MM.1S (cell line): ENCODE measurements around the gene ABHD16B.

Experiments used
- DNase-seq: peaks from one replicate; pipeline ENCODE4 v3.0.0-alpha.2; 2015
- H2AFZ ChIP-seq: fragments of 300-600 bp; sonication (generic); 2 replicates; pipeline ENCODE4 v1.6.0; 2016; ENCODE audit warnings: antibody characterized with exemption, low read length
- H3F3A ChIP-seq: fragments of 300-600 bp; sonication (generic); 2 replicates; pipeline ENCODE4 v1.6.1; 2016; ENCODE audit warnings: mild to moderate bottlenecking, antibody characterized with exemption, low read length, moderate library complexity, mixed read lengths; ENCODE audit not compliant: insufficient read depth
- H3K27ac ChIP-seq: fragments of 300-600 bp; sonication (generic); 2 replicates; pipeline ENCODE4 v1.5.1; 2016; ENCODE audit warnings: mild to moderate bottlenecking, low read length
- H3K27me3 ChIP-seq: fragments of 300-600 bp; sonication (generic); replicated peaks from 2 replicates; pipeline ENCODE4 v1.6.0; 2016; ENCODE audit warnings: low read length; ENCODE audit not compliant: insufficient read depth
- H3K36me3 ChIP-seq: fragments of 300-600 bp; sonication (generic); replicated peaks from 2 replicates; pipeline ENCODE4 v1.6.1; 2016; ENCODE audit warnings: mild to moderate bottlenecking, low read length, mixed read lengths; ENCODE audit not compliant: insufficient read depth
- H3K4me1 ChIP-seq: fragments of 300-600 bp; sonication (generic); 2 replicates; pipeline ENCODE4 v1.6.1; 2016; ENCODE audit warnings: low read length, mixed read lengths
- H3K4me2 ChIP-seq: fragments of 300-600 bp; sonication (generic); 2 replicates; pipeline ENCODE4 v1.6.0; 2016; ENCODE audit warnings: low read depth, low read length
- H3K4me3 ChIP-seq: fragments of 300-600 bp; sonication (generic); 2 replicates; pipeline ENCODE4 v1.5.1; 2016; ENCODE audit warnings: low read length, mixed read lengths
- H3K79me2 ChIP-seq: fragments of 300-600 bp; sonication (generic); 2 replicates; pipeline ENCODE4 v1.6.1; 2016; ENCODE audit warnings: mixed run types, low read length, mixed read lengths
- H3K9ac ChIP-seq: fragments of 300-600 bp; sonication (generic); 2 replicates; pipeline ENCODE4 v1.6.1; 2016; ENCODE audit warnings: low read length, mixed read lengths
- H3K9me2 ChIP-seq: fragments of 300-600 bp; sonication (generic); replicated peaks from 2 replicates; pipeline ENCODE4 v1.6.1; 2016; ENCODE audit warnings: mild to moderate bottlenecking, low read length, mixed read lengths; ENCODE audit not compliant: insufficient read depth
- H3K9me3 ChIP-seq: fragments of 300-600 bp; sonication (generic); replicated peaks from 2 replicates; pipeline ENCODE4 v1.6.1; 2016; ENCODE audit warnings: mild to moderate bottlenecking, low read length, mixed read lengths; ENCODE audit not compliant: insufficient read depth
- H4K20me1 ChIP-seq: fragments of 300-600 bp; sonication (generic); 2 replicates; pipeline ENCODE4 v1.6.1; 2016; ENCODE audit warnings: mild to moderate bottlenecking, low read length, moderate library complexity, mixed read lengths; ENCODE audit not compliant: insufficient read depth
- CTCF ChIP-seq: fragments of 300-600 bp; sonication (generic); IDR thresholded peaks from 2 replicates; pipeline ENCODE4 v1.5.1; 2016; ENCODE audit warnings: antibody characterized with exemption, low read length, mixed read lengths
- EZH2 ChIP-seq: fragments of 300-600 bp; sonication (generic); optimal IDR thresholded peaks from 2 replicates; pipeline ENCODE3; 2017; ENCODE audit warnings: low read depth, mild to moderate bottlenecking, antibody characterized with exemption, low read length, mixed read lengths
- EZH2phosphoT487 ChIP-seq: fragments of 300-600 bp; sonication (generic); IDR thresholded peaks from 2 replicates; pipeline ENCODE4 v1.6.1; 2018; ENCODE audit warnings: antibody characterized with exemption, low read length

ABHD16B gene

GRCh38 chr20:63823691-63824311, 37.5 kb upstream of the ABHD16B start:
- H3K4me1 ChIP-seq, result peaks cover 5% of the 10 kb centered on the region
- H3K9ac ChIP-seq, result no peak overlapping the region
- no peak overlapping the region for H3K27ac ChIP-seq
- no peak overlapping the region for H3K4me3 ChIP-seq
- no peak overlapping the region for H3K4me2 ChIP-seq
- H3K27me3 ChIP-seq, result peaks cover 75% of the 10 kb centered on the region
- no peaks in the 10 kb centered on the region for H3K36me3 ChIP-seq
- no peaks in the 10 kb centered on the region for H3F3A ChIP-seq
- DNase-seq, result no peak
- no peaks in the 10 kb centered on the region for H3K79me2 ChIP-seq
- H3K9me3 ChIP-seq, result no peaks in the 10 kb centered on the region
- H2AFZ ChIP-seq, result no peak overlapping the region
- no peak for TF ChIP-seq EZH2
- H3K9me2 ChIP-seq, result no peaks in the 10 kb centered on the region
- H4K20me1 ChIP-seq, result no peaks in the 10 kb centered on the region

- no peak for TF ChIP-seq EZH2
- TF ChIP-seq CTCF, result no peak
- TF ChIP-seq EZH2phosphoT487, result no peak
- Histone ChIP-seq H3F3A (no peaks in the 10 kb centered on the region), H3K27me3 (peaks cover 75% of the 10 kb centered on the region), H3K9me3 (no peaks in the 10 kb centered on the region), H3K4me3 (0 out of 2 replicates have a peak overlapping the region, but pooled peaks have one; percentile 2), H4K20me1 (no peaks in the 10 kb centered on the region), H3K27ac (no peak overlapping the region), H3K9me2 (no peaks in the 10 kb centered on the region), H3K4me1 (peaks cover 5% of the 10 kb centered on the region), H3K79me2 (no peaks in the 10 kb centered on the region), H3K36me3 (no peaks in the 10 kb centered on the region), H3K9ac (no peak overlapping the region), H3K4me2 (peak overlapping the region; percentile 62; the same call in 1 of the 2 replicates), H2AFZ (no peak overlapping the region)
- no peak for DNase-seq
These were observed 35.8 kb upstream of the ABHD16B start for GRCh38 chr20:63825331-63826118.

- Histone ChIP-seq H3K9me2 (no peaks in the 10 kb centered on the region), H2AFZ (no peak overlapping the region), H3F3A (no peaks in the 10 kb centered on the region), H3K79me2 (no peaks in the 10 kb centered on the region), H3K9me3 (no peaks in the 10 kb centered on the region), H3K4me2 (peak overlapping the region; percentile 62), H3K9ac (no peak overlapping the region), H3K27ac (no peak overlapping the region), H3K4me1 (peaks cover 5% of the 10 kb centered on the region), H3K4me3 (no peak overlapping the region), H3K36me3 (no peaks in the 10 kb centered on the region), H3K27me3 (peaks cover 68% of the 10 kb centered on the region), H4K20me1 (no peaks in the 10 kb centered on the region)
- DNase-seq, result no peak
- TF ChIP-seq EZH2, result no peak
- no peak for TF ChIP-seq CTCF
These were observed 34.5 kb upstream of the ABHD16B start for GRCh38 chr20:63826753-63827152.

- TF ChIP-seq EZH2phosphoT487, result no peak
- TF ChIP-seq EZH2, result no peak
- no peak for TF ChIP-seq CTCF
- Histone ChIP-seq H3K36me3 (no peaks in the 10 kb centered on the region), H3K9me3 (no peaks in the 10 kb centered on the region), H3K27ac (no peak overlapping the region), H3K9ac (no peak overlapping the region), H3K4me2 (no peak overlapping the region), H3F3A (no peaks in the 10 kb centered on the region), H2AFZ (no peak overlapping the region), H3K9me2 (no peaks in the 10 kb centered on the region), H3K4me3 (no peak overlapping the region), H3K79me2 (no peaks in the 10 kb centered on the region), H3K4me1 (peaks cover 5% of the 10 kb centered on the region), H4K20me1 (no peaks in the 10 kb centered on the region), H3K27me3 (peaks cover 61% of the 10 kb centered on the region)
- DNase-seq, result no peak
These were observed 33.2 kb upstream of the ABHD16B start for GRCh38 chr20:63828124-63828523.
